ENCODE data around the gene GPR162. TPM values are rescaled to one million over a fixed set of nuclear protein-coding genes. Genes with fewer than 3 reads are reported as not detected.

The GPR162 gene
- total and polyA plus RNA-seq, 2 of the 4 experiments (the other 2 are of a cell fraction) = 2.9 to 6.0 TPM

- no peak overlapping the region for H2AK5ac ChIP-seq (ENCODE audit: low read depth, low read length)
- no peak overlapping the region for H3K9ac ChIP-seq (ENCODE audit: low read depth, low read length)
- no peak overlapping the region for H3K4me2 ChIP-seq (ENCODE audit: low read depth, low read length)
- no peaks in the 10 kb centered on the region for H3K9me1 ChIP-seq (ENCODE audit: insufficient read depth, low read length)
- H3K14ac ChIP-seq (replicated peaks; ENCODE audit: low read depth, low read length) = no peak overlapping the region
- H3K56ac ChIP-seq (ENCODE audit: extremely low read depth, insufficient read depth, low read length) = no peak overlapping the region
- H3K4me3 ChIP-seq (ENCODE audit: insufficient read depth, low read depth, low read length) = no peak overlapping the region
- H2AFZ ChIP-seq (replicated peaks; ENCODE audit: low read length, poor library complexity) = no peak overlapping the region
- peaks cover 10% of the 10 kb centered on the region for H3K36me3 ChIP-seq (ENCODE audit: control insufficient read depth, insufficient read depth, low read length)
- intact Hi-C loops (cut with micrococcal nuclease) (no loop called here), in situ Hi-C loops (cut with MboI; ENCODE audit: low sequenced_read_pairs) (no loop called here), dilution Hi-C loops (cut with HindIII; ENCODE audit: low sequenced_read_pairs, unreplicated experiment) (no loop called here)
- H3K4me1 ChIP-seq (ENCODE audit: control insufficient read depth, insufficient read depth, low read length) = peaks cover 6% of the 10 kb centered on the region; the same call in 1 of the 2 replicates
- H2BK20ac ChIP-seq (ENCODE audit: low read depth, low read length) = no peak overlapping the region
- H4K91ac ChIP-seq (ENCODE audit: insufficient read depth, low read depth, low read length) = no peak overlapping the region
- DNase-seq = no peak
- H2BK120ac ChIP-seq (ENCODE audit: low read depth, low read length) = no peak overlapping the region
- ChIA-PET CTCF (no interaction called here), POLR2A (ENCODE audit: unreplicated experiment) (interaction anchor here (0.7 kb wide), 2 partner anchors 8 to 10 kb away, joined by 4 read pairs; partner anchors contain the start of gene PTMS)
- no peak overlapping the region for H3K27ac ChIP-seq (ENCODE audit: insufficient read depth, low read length)
- H3K9me3 ChIP-seq (ENCODE audit: control insufficient read depth, insufficient read depth, low read length) = no peaks in the 10 kb centered on the region
- no TSS peak for BruUV-seq (replicated peaks)
- H4K5ac ChIP-seq (ENCODE audit: low read depth, low read length) = no peak overlapping the region
- H3K18ac ChIP-seq (ENCODE audit: low read depth, low read length) = no peak overlapping the region
- H3K4ac ChIP-seq (ENCODE audit: low read depth, low read length) = no peak overlapping the region
- no peak overlapping the region for H4K8ac ChIP-seq (ENCODE audit: low read depth in 2 of 2, low read length in 2 of 2)
- H3K27me3 ChIP-seq (ENCODE audit: control insufficient read depth, insufficient read depth, low read length) = no peaks in the 10 kb centered on the region
- H2AK9ac ChIP-seq (replicated peaks; ENCODE audit: low read depth, low read length, poor library complexity) = no peak overlapping the region
- no peaks in the 10 kb centered on the region; the same call in 1 of the 2 replicates for H4K20me1 ChIP-seq (ENCODE audit: insufficient read depth, low read length)
- no peak overlapping the region for H2BK15ac ChIP-seq (ENCODE audit: low read depth, low read length)
- H3K79me1 ChIP-seq (ENCODE audit: low read depth in 1 of 2, low read length in 2 of 2) = peaks cover 0 to 10% of the 10 kb centered on the region in 2 experiments; a peak in 1 of 4 replicates
- no peak overlapping the region for H2BK5ac ChIP-seq (ENCODE audit: low read depth, low read length, poor library complexity, severe bottlenecking)
- WGBS, 2 experiments (ENCODE audit: extremely low coverage in 2 of 2, insufficient read length in 1 of 2) = 80% methylated on average over 1 of the region's 16 CpGs; no CpG with 5 or more reads in 1 of the 2 experiments
- H3K23ac ChIP-seq (ENCODE audit: low read depth, low read length) = no peak overlapping the region
- ATAC-seq (ENCODE audit: low read depth) = no peak
- TF ChIP-seq, protein P1, sequence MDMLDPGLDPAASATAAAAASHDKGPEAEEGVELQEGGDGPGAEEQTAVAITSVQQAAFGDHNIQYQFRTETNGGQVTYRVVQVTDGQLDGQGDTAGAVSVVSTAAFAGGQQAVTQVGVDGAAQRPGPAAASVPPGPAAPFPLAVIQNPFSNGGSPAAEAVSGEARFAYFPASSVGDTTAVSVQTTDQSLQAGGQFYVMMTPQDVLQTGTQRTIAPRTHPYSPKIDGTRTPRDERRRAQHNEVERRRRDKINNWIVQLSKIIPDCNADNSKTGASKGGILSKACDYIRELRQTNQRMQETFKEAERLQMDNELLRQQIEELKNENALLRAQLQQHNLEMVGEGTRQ (IDR thresholded peaks at IDR 0.05; ENCODE audit: low read depth, low read length) = no peak
- TF ChIP-seq MAFK (IDR thresholded peaks at IDR 0.05; ENCODE audit: low read depth, low read length) = no peak
- TF ChIP-seq RFX5 (IDR thresholded peaks at IDR 0.05; ENCODE audit: low read depth, low read length) = no peak
- no peak for TF ChIP-seq CEBPB (IDR thresholded peaks at IDR 0.05; ENCODE audit: low read depth, low read length)
- TF ChIP-seq RCOR1 (IDR thresholded peaks at IDR 0.05; ENCODE audit: insufficient replicate concordance, low read length) = no peak
- TF ChIP-seq FOS (IDR thresholded peaks at IDR 0.05; ENCODE audit: low read depth, low read length) = no peak
- no peak for TF ChIP-seq MAZ (IDR thresholded peaks at IDR 0.05; ENCODE audit: borderline replicate concordance, low read depth, low read length)
- TF ChIP-seq CHD1 (IDR thresholded peaks at IDR 0.05; ENCODE audit: low read depth, low read length) = no peak
- no peak for TF ChIP-seq POLR2A (IDR thresholded peaks at IDR 0.05; ENCODE audit: low read depth, low read length)
- no peak for TF ChIP-seq MXI1 (IDR thresholded peaks at IDR 0.05; ENCODE audit: borderline replicate concordance, low read depth, low read length)
- no peak for TF ChIP-seq SMC3 (IDR thresholded peaks at IDR 0.05; ENCODE audit: low read depth, low read length)
- no peak for TF ChIP-seq NFE2L2 (IDR thresholded peaks at IDR 0.05; ENCODE audit: low read depth, low read length)
- TF ChIP-seq BHLHE40 (IDR thresholded peaks at IDR 0.05; ENCODE audit: low read depth, low read length) = no peak
Measured at GRCh38 chr12:6775185-6776174, 46.1 kb upstream of the GPR162 start.

All from IMR-90 (cell line).